Thyroid gland (tissue), 4 donors: ENCODE measurements around the gene TLR2.
A peak's percentile ranks its signal among the peaks of the same experiment; 100 is the strongest.

Source experiments
- CTCF ChIP-seq, 6 experiments: fragments of 200-600 bp in 3 of 6; fragments of 450-650 bp in 3 of 6; sonication (generic) in 3 of 6; IDR thresholded peaks; one replicate each; pipeline ENCODE4 v1.5.1; 2016 to 2019; ENCODE audit warnings: antibody characterized with exemption in 6 of 6, mild to moderate bottlenecking in 2 of 6, inconsistent platforms in 1 of 6, moderate library complexity in 1 of 6
- POLR2A ChIP-seq, 2 donors: fragments of 450-650 bp; IDR thresholded peaks; one replicate each; pipeline ENCODE4 v1.6.1; 2017; ENCODE audit warnings: antibody characterized with exemption in 2 of 2, mild to moderate bottlenecking in 2 of 2, moderate library complexity in 1 of 2

DNA sequence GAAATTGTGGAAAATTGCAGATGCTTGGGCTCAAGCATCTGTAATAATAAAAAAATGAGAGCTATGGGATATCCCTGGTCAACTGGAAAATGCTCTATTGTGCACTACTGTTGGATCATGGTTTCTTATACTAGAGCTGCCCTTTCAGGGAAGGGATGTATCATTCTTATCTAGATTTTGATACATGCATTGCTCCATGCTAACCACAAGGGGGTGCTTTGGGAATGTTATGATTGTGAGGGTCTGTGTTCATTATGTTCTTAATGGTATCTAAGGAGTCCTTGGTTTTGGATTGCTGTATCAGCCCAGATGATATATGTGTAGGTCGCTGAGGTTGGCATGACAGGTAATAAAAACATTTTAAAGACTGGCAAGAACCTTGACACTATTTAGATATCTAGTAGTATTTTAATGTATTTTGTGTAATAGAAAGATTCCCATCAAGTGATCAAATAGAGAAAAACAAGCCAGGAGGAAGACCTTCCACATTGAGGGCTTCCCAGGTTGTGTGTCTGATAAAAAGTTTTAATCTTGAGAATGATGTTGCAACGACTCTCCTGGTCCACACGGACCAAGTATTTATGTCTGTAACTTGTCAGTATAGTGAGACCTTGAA lies 49.2 kb upstream of the TLR2 start:
- TF ChIP-seq POLR2A (IDR thresholded peaks at IDR 0.05) (no peak), CTCF (IDR thresholded peaks at IDR 0.05) (peak; percentile 12 to 56 (median 41))
